ENCODE results near the gene TIPIN. TPM values are rescaled to one million over a fixed set of nuclear protein-coding genes. Genes with fewer than 3 reads are reported as not detected.
"Not testable (repeated sequence)": the region's sequence is repeated elsewhere in the genome, so short reads cannot be mapped to it uniquely, and the experiment has no call there.

TIPIN gene
- total and polyA plus RNA-seq, 9 donors: 4.5 to 12.6 (median 8.0) TPM

DNA sequence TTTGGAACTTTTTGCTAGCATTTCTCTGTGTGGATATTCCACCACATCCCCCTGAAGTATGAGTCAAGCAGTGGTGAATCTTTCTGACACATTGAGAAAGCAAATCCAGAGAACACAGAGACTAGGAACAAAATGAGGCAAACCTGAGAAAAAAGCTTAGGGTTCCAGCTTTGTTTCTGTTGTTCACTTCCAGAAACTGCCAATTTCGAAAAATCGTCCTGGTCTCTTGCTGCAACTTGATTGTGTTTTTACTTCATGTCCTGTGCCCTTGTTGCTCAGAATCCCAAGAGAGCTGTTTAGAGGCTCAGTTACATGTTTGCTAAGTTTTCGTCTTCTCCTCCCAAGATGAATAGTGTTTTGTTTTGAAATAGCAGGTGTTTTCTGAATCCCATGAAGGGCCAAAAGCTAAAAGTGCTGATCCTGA is 43.9 kb upstream of the TIPIN start:
- H3K27me3 ChIP-seq: no peaks in the 10 kb centered on the region
- 78 to 88% (median 83%) methylated on average over 3 of the region's 3 CpGs for WGBS, 3 donors
- H3K4me3 ChIP-seq: no peak overlapping the region
- no peak overlapping the region for H3K27ac ChIP-seq
- no peaks in the 10 kb centered on the region for H3K9me3 ChIP-seq
- intact Hi-C loops (cut with DNase I): no loop called here
- H3K4me1 ChIP-seq (ENCODE audit: insufficient read depth): peaks cover 4% of the 10 kb centered on the region
- no peaks in the 10 kb centered on the region for H3K36me3 ChIP-seq
- no peak for DNase-seq
- no peak for TF ChIP-seq POLR2A (IDR thresholded peaks at IDR 0.05)
- TF ChIP-seq EP300 (IDR thresholded peaks at IDR 0.05): no peak
- TF ChIP-seq CTCF (IDR thresholded peaks at IDR 0.05): no peak

- H3K9me3 ChIP-seq: no peaks in the 10 kb centered on the region
- no peak overlapping the region for H3K27ac ChIP-seq
- no peak for DNase-seq
- no peak overlapping the region for H3K4me3 ChIP-seq
- H3K27me3 ChIP-seq: no peaks in the 10 kb centered on the region
- WGBS, 3 donors: 91 to 96% (median 91%) methylated on average over 8 of the region's 8 CpGs
- no peak for TF ChIP-seq CTCF (IDR thresholded peaks at IDR 0.05)
- TF ChIP-seq EP300 (IDR thresholded peaks at IDR 0.05): no peak
- TF ChIP-seq POLR2A (IDR thresholded peaks at IDR 0.05): no peak
- intact Hi-C loops (cut with DNase I): no loop called here
- no peaks in the 10 kb centered on the region for H3K36me3 ChIP-seq
- H3K4me1 ChIP-seq (ENCODE audit: insufficient read depth): peaks cover 4% of the 10 kb centered on the region
These were observed 42.8 kb upstream of the TIPIN start for GRCh38 chr15:66399276-66399675.

GRCh38 chr15:66394915-66395314 is 38.4 kb upstream of the TIPIN start:
- no peaks in the 10 kb centered on the region for H3K27me3 ChIP-seq
- intact Hi-C loops (cut with DNase I): no loop called here
- H3K9me3 ChIP-seq: no peaks in the 10 kb centered on the region
- 97 to 100% (median 100%) methylated on average over 1 of the region's 1 CpG for WGBS, 3 donors
- H3K36me3 ChIP-seq: no peaks in the 10 kb centered on the region
- H3K4me1 ChIP-seq (ENCODE audit: insufficient read depth): no peaks in the 10 kb centered on the region
- no peak for DNase-seq
- TF ChIP-seq CTCF (IDR thresholded peaks at IDR 0.05): no peak
- TF ChIP-seq EP300 (IDR thresholded peaks at IDR 0.05): no peak
- no peak for TF ChIP-seq POLR2A (IDR thresholded peaks at IDR 0.05)
- no peak overlapping the region for H3K4me3 ChIP-seq
- H3K27ac ChIP-seq: no peak overlapping the region

- TF ChIP-seq POLR2A (IDR thresholded peaks at IDR 0.05): no peak
- no peaks in the 10 kb centered on the region for H3K36me3 ChIP-seq
- H3K27me3 ChIP-seq: no peaks in the 10 kb centered on the region
- H3K4me1 ChIP-seq (ENCODE audit: insufficient read depth): no peaks in the 10 kb centered on the region
- no peak overlapping the region for H3K27ac ChIP-seq
- DNase-seq: no peak
- intact Hi-C loops (cut with DNase I): no loop called here
- WGBS, 3 donors: 67 to 82% (median 76%) methylated on average over 1 of the region's 1 CpG
- no peaks in the 10 kb centered on the region for H3K9me3 ChIP-seq
- H3K4me3 ChIP-seq: no peak overlapping the region
These were observed 38.0 kb upstream of the TIPIN start for GRCh38 chr15:66394472-66394871.

GRCh38 chr15:66393037-66393436 is 36.6 kb upstream of the TIPIN start:
- WGBS, 3 donors: 94% methylated on average over 1 of the region's 1 CpG
- H3K4me1 ChIP-seq (ENCODE audit: insufficient read depth); DNase-seq; H3K9me3 ChIP-seq; H3K4me3 ChIP-seq; intact Hi-C loops (cut with DNase I); H3K36me3 ChIP-seq; H3K27ac ChIP-seq; H3K27me3 ChIP-seq: not testable (repeated sequence)

- no peaks in the 10 kb centered on the region for H3K27me3 ChIP-seq
- intact Hi-C loops (cut with DNase I): no loop called here
- H3K9me3 ChIP-seq: no peaks in the 10 kb centered on the region
- H3K4me3 ChIP-seq: no peak overlapping the region
- TF ChIP-seq CTCF (IDR thresholded peaks at IDR 0.05) (no peak), POLR2A (IDR thresholded peaks at IDR 0.05) (no peak), EP300 (IDR thresholded peaks at IDR 0.05) (no peak)
- 74 to 86% (median 80%) methylated on average over 1 of the region's 1 CpG for WGBS, 3 donors
- DNase-seq: no peak
- no peaks in the 10 kb centered on the region for H3K36me3 ChIP-seq
- H3K27ac ChIP-seq: no peak overlapping the region
- H3K4me1 ChIP-seq (ENCODE audit: insufficient read depth): peaks cover 3% of the 10 kb centered on the region
These were observed 34.2 kb upstream of the TIPIN start for GRCh38 chr15:66390678-66391077.
